ENCODE results near the gene SETD9. TPM values are rescaled to one million over a fixed set of nuclear protein-coding genes. Genes with fewer than 3 reads are reported as not detected.

The SETD9 gene
- total and polyA plus RNA-seq, 9 of the 15 experiments (the other 6 are each of a cell fraction or from before 2014, with no cell fraction given), result 10.8 to 32.6 (median 19.8) TPM

DNA sequence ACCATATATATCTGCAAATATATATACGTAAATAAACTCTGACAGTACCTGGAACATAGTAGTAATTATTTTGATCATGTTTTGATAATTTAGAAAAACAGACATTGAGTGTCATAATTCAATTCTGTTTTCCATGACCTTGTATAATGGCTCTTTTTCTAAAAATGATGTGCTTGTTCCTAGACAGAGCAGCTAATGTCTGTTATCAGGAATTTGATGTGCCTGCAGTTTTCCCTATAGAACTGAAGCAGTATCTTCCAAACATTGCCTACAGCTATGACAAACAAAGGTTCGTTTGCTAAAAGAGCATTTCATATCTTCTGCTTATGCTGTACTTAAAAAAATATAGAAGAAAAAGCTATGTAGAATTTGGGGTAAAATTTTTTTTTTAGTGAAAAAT is 5.3 kb downstream of the SETD9 start:
- Histone ChIP-seq H2AFZ (ENCODE audit: low read depth, low read length) (no peak overlapping the region), H3K9ac (ENCODE audit: insufficient read depth in 1 of 2, low read depth in 2 of 2, low read length in 2 of 2) (no peak overlapping the region), H3K27me3 (ENCODE audit: control insufficient read depth in 2 of 2, insufficient read depth in 2 of 2, low read length in 2 of 2) (no peaks in the 10 kb centered on the region), H3K27ac (ENCODE audit: extremely low read depth, low read depth, low read length) (no peak overlapping the region), H4K20me1 (replicated peaks; ENCODE audit: control insufficient read depth, insufficient read depth, low read length) (no peaks in the 10 kb centered on the region), H3K4me1 (replicated peaks in 1 of 2; ENCODE audit: control insufficient read depth in 2 of 2, insufficient read depth in 2 of 2, low read length in 2 of 2) (no peaks in the 10 kb centered on the region; a peak in 1 of 5 replicates), H3K36me3 (ENCODE audit: control insufficient read depth, insufficient read depth, low read length) (peaks cover 10% of the 10 kb centered on the region; the same call in 2 of the 3 replicates), H3K4me2 (ENCODE audit: insufficient read depth, low read length) (no peak overlapping the region), H3K4me3 (no peak overlapping the region), H3K9me3 (replicated peaks; ENCODE audit: control insufficient read depth, insufficient read depth, low read depth, low read length) (no peaks in the 10 kb centered on the region), H3K9me1 (ENCODE audit: control insufficient read depth, insufficient read depth, low read length) (no peaks in the 10 kb centered on the region), H3K79me2 (ENCODE audit: control insufficient read depth, insufficient read depth, low read length) (peaks cover 14% of the 10 kb centered on the region; the same call in 2 of the 3 replicates)
- ChIA-PET POLR2A (interaction anchor here (1.7 kb wide), 1 partner anchor 11 kb away, joined by 5 read pairs; no protein-coding TSS in a partner anchor), CTCF (ENCODE audit: low intra/inter-chr PET ratio) (no interaction called here)
- BruUV-seq (replicated peaks), result no TSS peak
- FAIRE-seq (no peak), DNase-seq (ENCODE audit: extremely low read depth in 1 of 4, low spot score in 3 of 4) (no peak), ATAC-seq (no peak)
- intact Hi-C loops (cut with micrococcal nuclease), result no loop called here
- WGBS (ENCODE audit: insufficient coverage, low coverage, missing lambda C conversion rate), result 62% methylated on average over 2 of the region's 2 CpGs
- in situ Hi-C loops (cut with MboI), result no loop called here
- TF ChIP-seq GABPB1 (CRISPR knock-in tag; IDR thresholded peaks at IDR 0.05), result no peak
- TF ChIP-seq, protein P1, sequence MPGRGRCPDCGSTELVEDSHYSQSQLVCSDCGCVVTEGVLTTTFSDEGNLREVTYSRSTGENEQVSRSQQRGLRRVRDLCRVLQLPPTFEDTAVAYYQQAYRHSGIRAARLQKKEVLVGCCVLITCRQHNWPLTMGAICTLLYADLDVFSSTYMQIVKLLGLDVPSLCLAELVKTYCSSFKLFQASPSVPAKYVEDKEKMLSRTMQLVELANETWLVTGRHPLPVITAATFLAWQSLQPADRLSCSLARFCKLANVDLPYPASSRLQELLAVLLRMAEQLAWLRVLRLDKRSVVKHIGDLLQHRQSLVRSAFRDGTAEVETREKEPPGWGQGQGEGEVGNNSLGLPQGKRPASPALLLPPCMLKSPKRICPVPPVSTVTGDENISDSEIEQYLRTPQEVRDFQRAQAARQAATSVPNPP (IDR thresholded peaks at IDR 0.05; ENCODE audit: borderline replicate concordance, insufficient read depth, insufficient read length), result no peak
- TF ChIP-seq DACH1 (IDR thresholded peaks at IDR 0.05; ENCODE audit: partially characterized antibody), result no peak
- no peak for TF ChIP-seq TAF9B (IDR thresholded peaks at IDR 0.05; ENCODE audit: partially characterized antibody)
- TF ChIP-seq, protein P2, sequence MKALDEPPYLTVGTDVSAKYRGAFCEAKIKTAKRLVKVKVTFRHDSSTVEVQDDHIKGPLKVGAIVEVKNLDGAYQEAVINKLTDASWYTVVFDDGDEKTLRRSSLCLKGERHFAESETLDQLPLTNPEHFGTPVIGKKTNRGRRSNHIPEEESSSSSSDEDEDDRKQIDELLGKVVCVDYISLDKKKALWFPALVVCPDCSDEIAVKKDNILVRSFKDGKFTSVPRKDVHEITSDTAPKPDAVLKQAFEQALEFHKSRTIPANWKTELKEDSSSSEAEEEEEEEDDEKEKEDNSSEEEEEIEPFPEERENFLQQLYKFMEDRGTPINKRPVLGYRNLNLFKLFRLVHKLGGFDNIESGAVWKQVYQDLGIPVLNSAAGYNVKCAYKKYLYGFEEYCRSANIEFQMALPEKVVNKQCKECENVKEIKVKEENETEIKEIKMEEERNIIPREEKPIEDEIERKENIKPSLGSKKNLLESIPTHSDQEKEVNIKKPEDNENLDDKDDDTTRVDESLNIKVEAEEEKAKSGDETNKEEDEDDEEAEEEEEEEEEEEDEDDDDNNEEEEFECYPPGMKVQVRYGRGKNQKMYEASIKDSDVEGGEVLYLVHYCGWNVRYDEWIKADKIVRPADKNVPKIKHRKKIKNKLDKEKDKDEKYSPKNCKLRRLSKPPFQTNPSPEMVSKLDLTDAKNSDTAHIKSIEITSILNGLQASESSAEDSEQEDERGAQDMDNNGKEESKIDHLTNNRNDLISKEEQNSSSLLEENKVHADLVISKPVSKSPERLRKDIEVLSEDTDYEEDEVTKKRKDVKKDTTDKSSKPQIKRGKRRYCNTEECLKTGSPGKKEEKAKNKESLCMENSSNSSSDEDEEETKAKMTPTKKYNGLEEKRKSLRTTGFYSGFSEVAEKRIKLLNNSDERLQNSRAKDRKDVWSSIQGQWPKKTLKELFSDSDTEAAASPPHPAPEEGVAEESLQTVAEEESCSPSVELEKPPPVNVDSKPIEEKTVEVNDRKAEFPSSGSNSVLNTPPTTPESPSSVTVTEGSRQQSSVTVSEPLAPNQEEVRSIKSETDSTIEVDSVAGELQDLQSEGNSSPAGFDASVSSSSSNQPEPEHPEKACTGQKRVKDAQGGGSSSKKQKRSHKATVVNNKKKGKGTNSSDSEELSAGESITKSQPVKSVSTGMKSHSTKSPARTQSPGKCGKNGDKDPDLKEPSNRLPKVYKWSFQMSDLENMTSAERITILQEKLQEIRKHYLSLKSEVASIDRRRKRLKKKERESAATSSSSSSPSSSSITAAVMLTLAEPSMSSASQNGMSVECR (CRISPR knock-in tag; IDR thresholded peaks at IDR 0.05), result no peak
- TF ChIP-seq, protein P3, sequence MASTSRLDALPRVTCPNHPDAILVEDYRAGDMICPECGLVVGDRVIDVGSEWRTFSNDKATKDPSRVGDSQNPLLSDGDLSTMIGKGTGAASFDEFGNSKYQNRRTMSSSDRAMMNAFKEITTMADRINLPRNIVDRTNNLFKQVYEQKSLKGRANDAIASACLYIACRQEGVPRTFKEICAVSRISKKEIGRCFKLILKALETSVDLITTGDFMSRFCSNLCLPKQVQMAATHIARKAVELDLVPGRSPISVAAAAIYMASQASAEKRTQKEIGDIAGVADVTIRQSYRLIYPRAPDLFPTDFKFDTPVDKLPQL (IDR thresholded peaks at IDR 0.05; ENCODE audit: extremely low read depth, insufficient read length), result no peak
- no peak for TF ChIP-seq KLF13 (tag; IDR thresholded peaks at IDR 0.05; ENCODE audit: borderline replicate concordance, low read depth)
- TF ChIP-seq, protein P4, sequence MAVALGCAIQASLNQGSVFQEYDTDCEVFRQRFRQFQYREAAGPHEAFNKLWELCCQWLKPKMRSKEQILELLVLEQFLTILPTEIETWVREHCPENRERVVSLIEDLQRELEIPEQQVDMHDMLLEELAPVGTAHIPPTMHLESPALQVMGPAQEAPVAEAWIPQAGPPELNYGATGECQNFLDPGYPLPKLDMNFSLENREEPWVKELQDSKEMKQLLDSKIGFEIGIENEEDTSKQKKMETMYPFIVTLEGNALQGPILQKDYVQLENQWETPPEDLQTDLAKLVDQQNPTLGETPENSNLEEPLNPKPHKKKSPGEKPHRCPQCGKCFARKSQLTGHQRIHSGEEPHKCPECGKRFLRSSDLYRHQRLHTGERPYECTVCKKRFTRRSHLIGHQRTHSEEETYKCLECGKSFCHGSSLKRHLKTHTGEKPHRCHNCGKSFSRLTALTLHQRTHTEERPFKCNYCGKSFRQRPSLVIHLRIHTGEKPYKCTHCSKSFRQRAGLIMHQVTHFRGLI (CRISPR knock-in tag; IDR thresholded peaks at IDR 0.05), result no peak
- TF ChIP-seq, protein P5, sequence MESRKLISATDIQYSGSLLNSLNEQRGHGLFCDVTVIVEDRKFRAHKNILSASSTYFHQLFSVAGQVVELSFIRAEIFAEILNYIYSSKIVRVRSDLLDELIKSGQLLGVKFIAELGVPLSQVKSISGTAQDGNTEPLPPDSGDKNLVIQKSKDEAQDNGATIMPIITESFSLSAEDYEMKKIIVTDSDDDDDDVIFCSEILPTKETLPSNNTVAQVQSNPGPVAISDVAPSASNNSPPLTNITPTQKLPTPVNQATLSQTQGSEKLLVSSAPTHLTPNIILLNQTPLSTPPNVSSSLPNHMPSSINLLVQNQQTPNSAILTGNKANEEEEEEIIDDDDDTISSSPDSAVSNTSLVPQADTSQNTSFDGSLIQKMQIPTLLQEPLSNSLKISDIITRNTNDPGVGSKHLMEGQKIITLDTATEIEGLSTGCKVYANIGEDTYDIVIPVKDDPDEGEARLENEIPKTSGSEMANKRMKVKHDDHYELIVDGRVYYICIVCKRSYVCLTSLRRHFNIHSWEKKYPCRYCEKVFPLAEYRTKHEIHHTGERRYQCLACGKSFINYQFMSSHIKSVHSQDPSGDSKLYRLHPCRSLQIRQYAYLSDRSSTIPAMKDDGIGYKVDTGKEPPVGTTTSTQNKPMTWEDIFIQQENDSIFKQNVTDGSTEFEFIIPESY (CRISPR knock-in tag; IDR thresholded peaks at IDR 0.05), result no peak
- TF ChIP-seq ZNF263 (CRISPR knock-in tag; IDR thresholded peaks at IDR 0.05; ENCODE audit: borderline replicate concordance), result no peak

All from K562 (cell line).